Subcutaneous adipose tissue (tissue), 4 donors: ENCODE data around the gene OR4E2. TPM values are rescaled to one million over a fixed set of nuclear protein-coding genes. Genes with fewer than 3 reads are reported as not detected.

Experiments
- CTCF ChIP-seq: fragments of 450-650 bp; IDR thresholded peaks from one replicate; pipeline ENCODE4 v1.5.1; 2016; ENCODE audit warnings: low read depth, mild to moderate bottlenecking, control low read depth, antibody characterized with exemption, moderate library complexity
- total RNA-seq, 4 donors: library from RNA; depleted of rRNA; stranded (reverse); fragments of >200 nt; gene quantifications; one replicate each; pipeline ENCODE4 v1.1.0, GENCODE V29; 2016

The OR4E2 gene
- total RNA-seq, 4 donors from 2014 or later, result not detected

GRCh38 chr14:21642683-21643082 is 11.0 kb upstream of the OR4E2 start:
- no peak for TF ChIP-seq CTCF

GRCh38 chr14:21643407-21643806 is 10.2 kb upstream of the OR4E2 start:
- no peak for TF ChIP-seq CTCF

DNA sequence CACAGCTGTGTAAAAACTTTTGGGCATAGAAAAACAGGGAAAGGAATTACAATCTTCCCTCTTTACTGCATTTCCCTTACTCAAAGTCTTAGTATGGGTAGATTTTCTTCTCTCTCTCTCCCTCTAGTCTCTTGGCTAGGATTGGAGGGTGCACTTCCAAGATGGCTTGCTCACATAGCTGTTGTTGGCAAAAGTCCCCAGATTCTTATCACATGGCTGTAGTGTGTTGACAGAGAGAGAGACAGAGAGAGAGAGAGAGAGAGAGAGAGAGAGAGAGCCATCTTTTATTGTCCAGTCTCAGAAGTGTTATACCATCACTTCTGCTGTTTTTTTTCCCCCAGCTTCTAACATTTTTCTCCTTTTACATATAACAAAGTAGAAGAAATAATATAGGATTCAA is 6.3 kb upstream of the OR4E2 start:
- TF ChIP-seq CTCF, result no peak

GRCh38 chr14:21652209-21652808 is 1.3 kb upstream of the OR4E2 start:
- TF ChIP-seq CTCF, result no peak

DNA sequence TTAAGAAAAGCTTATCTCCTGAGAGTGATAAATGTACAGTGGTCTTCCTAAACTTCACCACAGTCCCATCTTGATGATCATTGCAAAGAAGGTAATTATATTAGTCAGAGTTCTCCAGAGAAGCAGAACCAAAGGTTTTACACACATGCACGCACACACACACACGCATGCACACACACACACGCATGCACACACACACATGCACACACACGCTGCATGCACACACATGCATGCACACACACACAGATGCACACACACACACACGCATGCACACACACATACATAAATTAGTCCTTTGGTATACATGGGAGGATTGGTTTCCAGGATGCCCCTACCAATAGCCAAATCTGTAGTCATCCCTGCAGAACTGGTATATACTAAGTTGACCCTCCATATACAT is 580 bp downstream of the OR4E2 start:
- TF ChIP-seq CTCF, result no peak

DNA sequence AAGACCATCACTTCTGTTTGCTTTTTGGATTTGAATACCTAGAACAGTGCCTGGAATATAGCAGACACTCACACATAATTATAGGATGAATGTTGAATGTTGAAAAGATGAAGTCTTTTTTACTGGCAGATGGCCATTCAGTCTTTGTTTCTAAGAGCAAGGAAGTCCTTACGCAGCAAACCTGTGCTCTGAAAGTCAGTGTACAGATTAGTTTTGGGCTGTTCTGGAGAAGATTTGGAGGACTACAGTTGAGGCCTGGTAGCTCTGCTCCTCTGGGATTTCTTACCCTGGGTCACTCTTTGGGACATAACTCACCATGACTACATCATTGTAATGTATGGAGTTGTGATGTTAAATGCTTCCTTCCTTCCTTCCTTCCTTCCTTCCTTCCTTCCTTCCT is 3.3 kb downstream of the OR4E2 start:
- no peak for TF ChIP-seq CTCF

DNA sequence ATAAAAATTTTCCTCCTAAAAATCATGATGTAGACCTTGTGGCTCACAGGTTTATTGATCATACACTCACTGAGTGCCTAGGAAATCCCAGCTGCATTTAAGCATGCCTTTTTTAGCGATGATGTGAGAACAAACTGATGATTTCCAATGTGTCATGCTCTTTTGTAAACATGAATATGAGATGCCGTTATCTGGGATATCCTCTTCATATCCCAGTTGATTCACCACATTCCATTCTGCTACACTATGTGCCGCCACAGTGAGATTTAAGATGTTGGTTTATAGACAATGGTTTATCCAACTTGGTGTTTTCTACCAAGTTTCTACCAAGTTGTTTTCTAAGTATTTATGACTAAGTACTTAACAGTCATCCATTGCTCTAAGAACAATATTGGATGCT is 14.7 kb downstream of the OR4E2 start:
- no peak for TF ChIP-seq CTCF

DNA sequence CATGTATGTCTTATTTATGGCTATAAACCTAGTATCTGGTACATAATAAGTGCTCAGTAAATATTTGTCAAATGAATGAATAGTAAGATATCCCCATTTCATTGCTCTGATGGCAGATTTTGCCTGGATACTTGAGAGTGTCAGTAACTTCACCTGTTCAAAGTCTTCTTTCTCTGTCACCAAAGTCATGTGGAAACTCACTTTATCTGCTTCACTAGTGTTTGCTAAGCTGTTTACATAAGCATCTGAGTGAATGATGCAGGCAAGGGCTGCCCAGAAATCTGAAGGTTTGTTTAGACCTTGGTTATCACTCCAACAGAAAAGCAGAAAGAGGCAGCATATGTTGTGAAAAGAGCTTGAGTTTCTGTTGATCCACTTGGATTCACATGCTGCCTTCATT is 15.6 kb downstream of the OR4E2 start:
- TF ChIP-seq CTCF, result no peak
